ENCODE data around the gene GOLGA6L25. TPM values are rescaled to one million over a fixed set of nuclear protein-coding genes. Genes with fewer than 3 reads are reported as not detected.
"Not testable (repeated sequence)": the region's sequence is repeated elsewhere in the genome, so short reads cannot be mapped to it uniquely, and the experiment has no call there.

Gene GOLGA6L25
- total and polyA plus RNA-seq, 7 experiments from 2014 or later, result not detected

- CTCF ChIA-PET; POLR2A ChIA-PET; H3K27ac ChIP-seq (ENCODE audit: low read depth, low read length); H3K4me1 Mint-ChIP-seq; DNase-seq; H3K4me3 ChIP-seq (ENCODE audit: low read length); H3K9me3 Mint-ChIP-seq; H3K9me3 ChIP-seq (ENCODE audit: control insufficient read depth in 2 of 3, low read length in 3 of 3); H3K4me1 ChIP-seq (ENCODE audit: control insufficient read depth in 2 of 2, insufficient read depth in 2 of 2, low read length in 2 of 2); H3K36me3 ChIP-seq (ENCODE audit: control insufficient read depth in 2 of 3, insufficient read depth in 3 of 3, low read length in 3 of 3); H3K27me3 Mint-ChIP-seq; ATAC-seq; H3K27me3 ChIP-seq (ENCODE audit: control insufficient read depth in 2 of 2, insufficient read depth in 2 of 2, low read length in 2 of 2); H3K36me3 Mint-ChIP-seq; intact Hi-C loops (cut with micrococcal nuclease): not testable (repeated sequence)
- H3K4me3 Mint-ChIP-seq, result peak overlapping the region in 5 of 10 donors; percentile 45 to 100 (median 92)
- H3K27ac Mint-ChIP-seq, result peak overlapping the region in 4 of 9 donors; percentile 72 to 97 (median 84)
Observed at GRCh38 chr15:28588977-28589606, 35.7 kb downstream of the GOLGA6L25 start.

- Mint-ChIP-seq H3K4me3 (peak overlapping the region; percentile 87 to 100 (median 98)), H3K27ac (peak overlapping the region; percentile 72 to 97 (median 89))
- H3K4me1 Mint-ChIP-seq; H3K36me3 ChIP-seq (ENCODE audit: control insufficient read depth in 2 of 3, insufficient read depth in 3 of 3, low read length in 3 of 3); H3K27ac ChIP-seq (ENCODE audit: low read depth, low read length); H3K36me3 Mint-ChIP-seq; intact Hi-C loops (cut with micrococcal nuclease); H3K4me1 ChIP-seq (ENCODE audit: control insufficient read depth in 2 of 2, insufficient read depth in 2 of 2, low read length in 2 of 2); CTCF ChIA-PET; ATAC-seq; H3K9me3 Mint-ChIP-seq; POLR2A ChIA-PET; H3K27me3 Mint-ChIP-seq; H3K9me3 ChIP-seq (ENCODE audit: control insufficient read depth in 2 of 3, low read length in 3 of 3); H3K4me3 ChIP-seq (ENCODE audit: low read length); H3K27me3 ChIP-seq (ENCODE audit: control insufficient read depth in 2 of 2, insufficient read depth in 2 of 2, low read length in 2 of 2): not testable (repeated sequence)
- DNase-seq, result peak in 5 of 9 donors; percentile 3 to 29 (median 19)
Observed at GRCh38 chr15:28589769-28590168, 36.4 kb downstream of the GOLGA6L25 start.

GRCh38 chr15:28592395-28592794 lies 39.0 kb downstream of the GOLGA6L25 start:
- CTCF ChIA-PET; DNase-seq; H3K9me3 ChIP-seq (ENCODE audit: control insufficient read depth in 2 of 3, low read length in 3 of 3); ATAC-seq; H3K4me3 ChIP-seq (ENCODE audit: low read length); intact Hi-C loops (cut with micrococcal nuclease); H3K36me3 Mint-ChIP-seq; H3K4me1 ChIP-seq (ENCODE audit: control insufficient read depth in 2 of 2, insufficient read depth in 2 of 2, low read length in 2 of 2); H3K4me1 Mint-ChIP-seq; H3K27ac ChIP-seq (ENCODE audit: low read depth, low read length); H3K27ac Mint-ChIP-seq; H3K27me3 ChIP-seq (ENCODE audit: control insufficient read depth in 2 of 2, insufficient read depth in 2 of 2, low read length in 2 of 2); H3K4me3 Mint-ChIP-seq; POLR2A ChIA-PET; H3K27me3 Mint-ChIP-seq; H3K9me3 Mint-ChIP-seq; H3K36me3 ChIP-seq (ENCODE audit: control insufficient read depth in 2 of 3, insufficient read depth in 3 of 3, low read length in 3 of 3): not testable (repeated sequence)

DNA sequence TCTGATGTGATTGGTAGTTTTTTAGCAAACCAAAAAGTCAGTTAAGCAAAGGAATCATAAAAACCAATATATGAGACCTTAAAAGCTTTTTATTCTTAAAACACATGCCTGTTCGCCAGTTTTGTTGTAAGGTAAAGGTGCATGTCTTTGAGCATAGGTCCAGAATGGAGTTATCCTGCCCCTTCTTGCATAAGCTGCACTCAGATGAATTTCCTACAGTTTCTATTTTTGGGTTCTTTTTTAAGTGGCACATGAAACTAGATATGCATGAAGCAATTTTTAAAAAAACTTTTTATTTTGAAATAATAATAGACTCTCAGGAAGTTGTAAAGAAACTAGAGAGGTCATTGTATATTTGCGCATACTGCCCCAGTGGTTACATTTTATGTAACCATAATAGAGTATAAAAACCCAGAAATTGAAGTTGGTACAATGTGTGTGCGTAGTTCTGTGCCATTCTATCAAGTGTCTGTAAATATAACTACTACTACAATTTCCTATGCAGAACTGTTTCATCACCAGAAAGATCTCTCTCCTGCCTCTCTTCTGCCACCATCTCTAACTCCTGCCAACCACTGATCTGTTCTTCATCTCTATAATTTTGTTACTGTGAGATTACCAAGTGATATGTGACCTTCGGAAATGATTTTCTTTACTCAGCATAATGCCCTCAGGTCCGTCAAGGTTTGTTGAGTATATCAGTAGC lies 40.2 kb downstream of the GOLGA6L25 start:
- H3K9me3 Mint-ChIP-seq; ATAC-seq; CTCF ChIA-PET; DNase-seq; H3K27ac ChIP-seq (ENCODE audit: low read depth, low read length); H3K4me1 ChIP-seq (ENCODE audit: control insufficient read depth in 2 of 2, insufficient read depth in 2 of 2, low read length in 2 of 2); H3K36me3 ChIP-seq (ENCODE audit: control insufficient read depth in 2 of 3, insufficient read depth in 3 of 3, low read length in 3 of 3); H3K4me1 Mint-ChIP-seq; H3K36me3 Mint-ChIP-seq; H3K27ac Mint-ChIP-seq; H3K4me3 Mint-ChIP-seq; H3K9me3 ChIP-seq (ENCODE audit: control insufficient read depth in 2 of 3, low read length in 3 of 3); H3K27me3 ChIP-seq (ENCODE audit: control insufficient read depth in 2 of 2, insufficient read depth in 2 of 2, low read length in 2 of 2); POLR2A ChIA-PET; intact Hi-C loops (cut with micrococcal nuclease); H3K4me3 ChIP-seq (ENCODE audit: low read length); H3K27me3 Mint-ChIP-seq: not testable (repeated sequence)

GRCh38 chr15:28597471-28597870 lies 44.1 kb downstream of the GOLGA6L25 start:
- H3K9me3 ChIP-seq (ENCODE audit: control insufficient read depth in 2 of 3, low read length in 3 of 3); CTCF ChIA-PET; H3K27me3 ChIP-seq (ENCODE audit: control insufficient read depth in 2 of 2, insufficient read depth in 2 of 2, low read length in 2 of 2); H3K27ac ChIP-seq (ENCODE audit: low read depth, low read length); ATAC-seq; H3K36me3 ChIP-seq (ENCODE audit: control insufficient read depth in 2 of 3, insufficient read depth in 3 of 3, low read length in 3 of 3); H3K4me3 Mint-ChIP-seq; H3K36me3 Mint-ChIP-seq; H3K4me3 ChIP-seq (ENCODE audit: low read length); H3K27ac Mint-ChIP-seq; H3K9me3 Mint-ChIP-seq; POLR2A ChIA-PET; H3K27me3 Mint-ChIP-seq; DNase-seq; H3K4me1 Mint-ChIP-seq; intact Hi-C loops (cut with micrococcal nuclease); H3K4me1 ChIP-seq (ENCODE audit: control insufficient read depth in 2 of 2, insufficient read depth in 2 of 2, low read length in 2 of 2): not testable (repeated sequence)

DNA sequence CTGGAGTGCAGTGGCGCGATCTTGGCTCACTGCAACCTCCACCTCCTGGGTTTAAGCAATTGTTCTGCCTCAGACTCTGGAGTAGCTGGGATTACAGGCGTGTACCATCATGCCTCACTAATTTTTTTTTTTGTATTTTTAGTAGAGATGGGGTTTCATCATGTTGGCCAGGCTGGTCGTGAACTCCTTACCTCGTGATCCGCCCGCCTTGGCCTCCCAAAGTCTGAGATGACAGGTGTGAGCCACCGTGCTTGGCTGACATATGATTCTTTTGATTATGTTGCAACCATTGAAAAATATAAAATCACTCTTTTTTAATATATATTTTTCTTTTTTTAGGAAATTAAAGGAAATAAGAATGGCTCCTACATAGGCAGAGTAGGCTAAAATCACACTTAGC lies 44.8 kb downstream of the GOLGA6L25 start:
- H3K4me1 Mint-ChIP-seq; H3K27me3 Mint-ChIP-seq; CTCF ChIA-PET; H3K9me3 ChIP-seq (ENCODE audit: control insufficient read depth in 2 of 3, low read length in 3 of 3); H3K27ac Mint-ChIP-seq; H3K27ac ChIP-seq (ENCODE audit: low read depth, low read length); ATAC-seq; H3K4me1 ChIP-seq (ENCODE audit: control insufficient read depth in 2 of 2, insufficient read depth in 2 of 2, low read length in 2 of 2); H3K4me3 ChIP-seq (ENCODE audit: low read length); H3K4me3 Mint-ChIP-seq; H3K9me3 Mint-ChIP-seq; intact Hi-C loops (cut with micrococcal nuclease); H3K36me3 Mint-ChIP-seq; H3K27me3 ChIP-seq (ENCODE audit: control insufficient read depth in 2 of 2, insufficient read depth in 2 of 2, low read length in 2 of 2); POLR2A ChIA-PET; H3K36me3 ChIP-seq (ENCODE audit: control insufficient read depth in 2 of 3, insufficient read depth in 3 of 3, low read length in 3 of 3); DNase-seq: not testable (repeated sequence)

GRCh38 chr15:28602152-28602551 lies 48.8 kb downstream of the GOLGA6L25 start:
- ATAC-seq; intact Hi-C loops (cut with micrococcal nuclease); H3K36me3 ChIP-seq (ENCODE audit: control insufficient read depth in 2 of 3, insufficient read depth in 3 of 3, low read length in 3 of 3); H3K4me3 ChIP-seq (ENCODE audit: low read length); H3K27me3 Mint-ChIP-seq; H3K4me1 ChIP-seq (ENCODE audit: control insufficient read depth in 2 of 2, insufficient read depth in 2 of 2, low read length in 2 of 2); H3K9me3 ChIP-seq (ENCODE audit: control insufficient read depth in 2 of 3, low read length in 3 of 3); POLR2A ChIA-PET; H3K4me3 Mint-ChIP-seq; H3K27me3 ChIP-seq (ENCODE audit: control insufficient read depth in 2 of 2, insufficient read depth in 2 of 2, low read length in 2 of 2); DNase-seq; H3K27ac Mint-ChIP-seq; H3K9me3 Mint-ChIP-seq; H3K36me3 Mint-ChIP-seq; CTCF ChIA-PET; H3K4me1 Mint-ChIP-seq; H3K27ac ChIP-seq (ENCODE audit: low read depth, low read length): not testable (repeated sequence)

Measured in naive thymus-derived CD4-positive, alpha-beta T cell (primary cell).